Loucy (cell line): ENCODE results near the gene HCFC1.

ENCODE experiments used
- H2AFZ ChIP-seq: fragments of 200-600 bp; sonication (generic); 2 replicates; pipeline ENCODE4 v1.6.0; 2016; ENCODE audit warnings: antibody characterized with exemption, mild to moderate bottlenecking, low read length, moderate library complexity
- H3F3A ChIP-seq: fragments of 200-600 bp; 2 replicates; pipeline ENCODE4 v1.6.0; 2016; ENCODE audit warnings: antibody characterized with exemption, low read depth, mild to moderate bottlenecking
- H3K27me3 ChIP-seq: fragments of 200-600 bp; sonication (generic); 2 replicates; pipeline ENCODE4 v1.6.1; 2014; ENCODE audit warnings: low read length, mild to moderate bottlenecking; ENCODE audit not compliant: insufficient read depth, poor library complexity, severe bottlenecking
- H3K36me3 ChIP-seq: fragments of 200-600 bp; sonication (generic); 2 replicates; pipeline ENCODE4 v1.6.1; 2016; ENCODE audit warnings: low read length; ENCODE audit not compliant: insufficient read depth
- H3K4me1 ChIP-seq: fragments of 200-600 bp; sonication (generic); 2 replicates; pipeline ENCODE4 v1.5.1; 2014; ENCODE audit warnings: low read length, mild to moderate bottlenecking; ENCODE audit not compliant: insufficient read depth, poor library complexity, severe bottlenecking
- H3K4me2 ChIP-seq: fragments of 200-600 bp; sonication (generic); 2 replicates; pipeline ENCODE4 v1.6.0; 2014; ENCODE audit warnings: antibody characterized with exemption, low read length, low read depth, mild to moderate bottlenecking; ENCODE audit not compliant: poor library complexity, severe bottlenecking
- H3K4me3 ChIP-seq: fragments of 200-600 bp; sonication (generic); 2 replicates; pipeline ENCODE4 v1.5.1; 2014; ENCODE audit warnings: low read length, mild to moderate bottlenecking, mixed read lengths; ENCODE audit not compliant: poor library complexity, severe bottlenecking
- H3K79me2 ChIP-seq: fragments of 200-600 bp; sonication (generic); 2 replicates; pipeline ENCODE4 v1.6.1; 2014; ENCODE audit warnings: low read length; ENCODE audit not compliant: insufficient read depth
- H3K9ac ChIP-seq: fragments of 200-600 bp; sonication (generic); 2 replicates; pipeline ENCODE4 v1.6.0; 2014; ENCODE audit warnings: mild to moderate bottlenecking, low read depth, low read length, moderate library complexity; ENCODE audit not compliant: poor library complexity, severe bottlenecking
- H3K9me2 ChIP-seq: fragments of 200-600 bp; sonication (generic); replicated peaks from 2 replicates; pipeline ENCODE4 v1.6.1; 2016; ENCODE audit warnings: low read depth, low read length, mixed read lengths
- H3K9me3 ChIP-seq: fragments of 200-600 bp; sonication (generic); 2 replicates; pipeline ENCODE4 v1.6.1; 2014; ENCODE audit warnings: mild to moderate bottlenecking, antibody characterized with exemption, low read length, low read depth; ENCODE audit not compliant: insufficient read depth
- H4K20me1 ChIP-seq: fragments of 200-600 bp; sonication (generic); 2 replicates; pipeline ENCODE4 v1.6.0; 2014; ENCODE audit warnings: antibody characterized with exemption, low read length, mild to moderate bottlenecking; ENCODE audit not compliant: insufficient read depth, poor library complexity, severe bottlenecking
- EZH2phosphoT487 ChIP-seq: fragments of 200-600 bp; IDR thresholded peaks from 2 replicates; pipeline ENCODE4 v1.6.1; 2018; ENCODE audit warnings: antibody characterized with exemption, mild to moderate bottlenecking, moderate library complexity, borderline replicate concordance
- TF ChIP-seq, protein P1 (sequence below): fragments of 200-600 bp; sonication (generic); conservative IDR thresholded peaks from 2 replicates; pipeline ENCODE4 v1.5.1; 2014; ENCODE audit warnings: mild to moderate bottlenecking, antibody characterized with exemption, low read length

HCFC1 gene

DNA sequence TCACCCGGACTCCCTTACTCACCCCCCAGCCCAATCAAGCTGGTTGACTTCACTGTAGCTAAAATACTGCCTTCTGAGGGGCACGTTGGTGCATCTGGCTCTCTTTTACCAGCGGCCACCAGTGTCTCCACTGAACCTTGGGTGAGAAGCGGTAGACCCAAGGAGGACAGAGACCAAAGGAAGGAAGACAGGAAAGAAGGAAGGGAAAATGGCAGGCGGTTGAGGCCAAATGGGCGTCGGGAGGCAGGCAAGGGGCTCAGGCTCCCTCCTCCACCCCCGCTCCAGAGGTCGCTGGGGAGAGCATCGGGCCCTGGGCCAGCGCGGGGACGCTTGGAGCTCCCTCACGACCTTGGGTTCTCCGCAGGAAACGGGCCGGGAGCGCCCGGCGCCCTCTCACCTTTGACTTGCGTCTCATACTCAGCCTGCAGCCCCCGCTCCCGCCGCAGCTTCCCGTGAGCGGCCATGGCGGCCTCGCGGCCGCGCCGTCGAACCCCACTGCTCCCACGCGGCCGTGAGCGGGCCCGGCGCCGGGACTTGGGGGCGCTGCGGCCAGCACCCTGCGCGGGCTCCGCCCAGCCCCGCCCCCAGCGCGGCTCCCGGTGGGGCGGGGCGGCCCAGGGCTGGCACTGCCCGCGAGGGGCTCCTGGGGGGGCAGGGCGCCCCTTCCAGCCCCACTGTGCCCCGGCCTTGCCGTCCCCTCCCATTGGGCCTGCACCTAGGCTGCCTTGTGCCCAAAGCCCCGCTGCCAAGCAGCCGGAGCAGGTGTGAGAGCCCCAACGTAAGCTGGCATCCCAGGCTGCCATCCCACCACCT lies 45.7 kb downstream of the HCFC1 start, which contains the start of gene ARHGAP4:
Gene ARHGAP4, minus strand, starts transcription at position 526 of the 813 bp plus-strand sequence. Its CDS starts 62 bp downstream, at position 464.
- H3K4me2 ChIP-seq: peak within 1 kb of the TSS; percentile 84
- peaks cover 11% of the 10 kb centered on the region for H3K4me1 ChIP-seq
- peak within 1 kb of the TSS; percentile 100 for H3K9ac ChIP-seq
- H2AFZ ChIP-seq: no peak within 1 kb of the TSS
- H3K9me2 ChIP-seq: no peaks in the 10 kb centered on the region
- H3K79me2 ChIP-seq: peaks cover 59% of the 10 kb centered on the region
- no peaks in the 10 kb centered on the region for H3K9me3 ChIP-seq
- TF ChIP-seq EZH2phosphoT487: no peak
- TF ChIP-seq, protein P1, sequence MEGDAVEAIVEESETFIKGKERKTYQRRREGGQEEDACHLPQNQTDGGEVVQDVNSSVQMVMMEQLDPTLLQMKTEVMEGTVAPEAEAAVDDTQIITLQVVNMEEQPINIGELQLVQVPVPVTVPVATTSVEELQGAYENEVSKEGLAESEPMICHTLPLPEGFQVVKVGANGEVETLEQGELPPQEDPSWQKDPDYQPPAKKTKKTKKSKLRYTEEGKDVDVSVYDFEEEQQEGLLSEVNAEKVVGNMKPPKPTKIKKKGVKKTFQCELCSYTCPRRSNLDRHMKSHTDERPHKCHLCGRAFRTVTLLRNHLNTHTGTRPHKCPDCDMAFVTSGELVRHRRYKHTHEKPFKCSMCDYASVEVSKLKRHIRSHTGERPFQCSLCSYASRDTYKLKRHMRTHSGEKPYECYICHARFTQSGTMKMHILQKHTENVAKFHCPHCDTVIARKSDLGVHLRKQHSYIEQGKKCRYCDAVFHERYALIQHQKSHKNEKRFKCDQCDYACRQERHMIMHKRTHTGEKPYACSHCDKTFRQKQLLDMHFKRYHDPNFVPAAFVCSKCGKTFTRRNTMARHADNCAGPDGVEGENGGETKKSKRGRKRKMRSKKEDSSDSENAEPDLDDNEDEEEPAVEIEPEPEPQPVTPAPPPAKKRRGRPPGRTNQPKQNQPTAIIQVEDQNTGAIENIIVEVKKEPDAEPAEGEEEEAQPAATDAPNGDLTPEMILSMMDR: no peak
- no peaks in the 10 kb centered on the region for H3K36me3 ChIP-seq
- no peaks in the 10 kb centered on the region for H3K27me3 ChIP-seq
- H4K20me1 ChIP-seq: peaks cover 11% of the 10 kb centered on the region
- peak within 1 kb of the TSS; percentile 98 for H3K4me3 ChIP-seq
- peaks cover 7% of the 10 kb centered on the region; the same call in 1 of the 2 replicates for H3F3A ChIP-seq

DNA sequence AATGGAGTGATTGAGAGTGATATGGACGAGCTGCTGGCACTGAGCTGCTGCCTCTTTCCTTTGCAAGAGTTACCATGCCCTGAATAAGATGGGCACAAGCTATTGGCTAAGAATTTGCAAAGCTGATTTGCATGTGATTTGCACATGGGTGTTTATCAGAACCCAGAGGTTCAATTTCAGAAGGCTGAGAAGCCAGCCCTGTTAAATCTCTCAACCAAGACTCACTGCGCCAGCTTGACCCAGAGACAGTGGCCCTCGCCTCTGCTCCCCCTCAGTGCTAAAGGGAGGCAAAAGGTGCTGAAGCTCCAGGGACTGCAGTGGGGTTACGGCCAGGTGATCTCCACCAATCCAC lies 46.3 kb downstream of the HCFC1 start:
- peak overlapping the region; percentile 84 for H3K4me2 ChIP-seq
- no peaks in the 10 kb centered on the region for H3K9me3 ChIP-seq
- H3K4me1 ChIP-seq: peaks cover 11% of the 10 kb centered on the region
- H3K4me3 ChIP-seq: peak overlapping the region; percentile 98
- H4K20me1 ChIP-seq: peaks cover 14% of the 10 kb centered on the region
- no peak overlapping the region for H2AFZ ChIP-seq
- H3F3A ChIP-seq: peaks cover 7% of the 10 kb centered on the region; the same call in 1 of the 2 replicates
- no peak for TF ChIP-seq EZH2phosphoT487
- TF ChIP-seq, protein P1: no peak
- no peaks in the 10 kb centered on the region for H3K27me3 ChIP-seq
- peaks cover 64% of the 10 kb centered on the region for H3K79me2 ChIP-seq
- no peaks in the 10 kb centered on the region for H3K36me3 ChIP-seq
- H3K9me2 ChIP-seq: no peaks in the 10 kb centered on the region
- H3K9ac ChIP-seq: peak overlapping the region; percentile 100

DNA sequence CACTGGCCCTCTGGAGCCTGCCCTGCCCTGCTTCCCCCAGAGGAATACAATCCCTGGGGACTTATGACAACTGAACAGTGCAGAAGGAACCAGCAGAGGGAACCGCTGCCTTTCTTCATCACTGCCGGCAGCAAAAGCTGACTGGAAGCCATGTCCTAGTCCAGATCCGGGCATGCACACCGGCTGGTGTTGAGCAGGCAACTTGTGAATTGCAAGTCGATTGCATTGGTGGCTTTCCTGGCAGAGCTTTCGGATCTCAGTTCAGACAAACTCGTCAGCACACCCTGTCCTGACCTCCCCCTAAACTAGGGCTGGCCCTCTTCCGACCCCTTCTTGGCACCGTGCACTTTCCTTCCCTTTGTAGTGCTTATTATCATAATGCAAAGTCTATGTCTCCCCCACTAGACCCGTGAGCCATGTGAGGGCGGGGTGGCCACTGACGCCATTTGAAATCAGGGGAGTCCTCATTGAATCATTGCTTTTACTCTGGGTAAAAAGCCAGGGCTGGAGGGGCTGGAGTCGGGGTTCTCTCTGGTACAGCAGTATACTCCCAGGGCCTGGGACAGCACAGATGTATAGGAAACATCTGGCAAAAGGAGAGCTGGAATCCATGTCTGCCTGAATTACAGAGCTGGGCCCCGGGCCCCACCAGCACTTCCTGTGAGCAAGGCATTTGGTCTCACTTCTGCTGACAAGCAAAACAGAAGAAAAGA lies 47.3 kb downstream of the HCFC1 start:
- no peaks in the 10 kb centered on the region for H3K9me2 ChIP-seq
- TF ChIP-seq EZH2phosphoT487: no peak
- TF ChIP-seq, protein P1: peak; percentile 42; the same call in 1 of the 2 replicates
- peak overlapping the region; percentile 100 for H3K9ac ChIP-seq
- no peaks in the 10 kb centered on the region for H3K36me3 ChIP-seq
- H4K20me1 ChIP-seq: peaks cover 14% of the 10 kb centered on the region
- H3K4me3 ChIP-seq: peak overlapping the region; percentile 98
- no peaks in the 10 kb centered on the region for H3K9me3 ChIP-seq
- peaks cover 8% of the 10 kb centered on the region for H3K4me1 ChIP-seq
- H3K27me3 ChIP-seq: no peaks in the 10 kb centered on the region
- peaks cover 61% of the 10 kb centered on the region for H3K79me2 ChIP-seq
- H2AFZ ChIP-seq: no peak overlapping the region
- H3F3A ChIP-seq: peaks cover 7% of the 10 kb centered on the region; the same call in 1 of the 2 replicates
- H3K4me2 ChIP-seq: peak overlapping the region; percentile 84
